ENCODE results near the gene HDHD2.
"Not testable (repeated sequence)": the region's sequence is repeated elsewhere in the genome, so short reads cannot be mapped to it uniquely, and the experiment has no call there.

Gene HDHD2

DNA sequence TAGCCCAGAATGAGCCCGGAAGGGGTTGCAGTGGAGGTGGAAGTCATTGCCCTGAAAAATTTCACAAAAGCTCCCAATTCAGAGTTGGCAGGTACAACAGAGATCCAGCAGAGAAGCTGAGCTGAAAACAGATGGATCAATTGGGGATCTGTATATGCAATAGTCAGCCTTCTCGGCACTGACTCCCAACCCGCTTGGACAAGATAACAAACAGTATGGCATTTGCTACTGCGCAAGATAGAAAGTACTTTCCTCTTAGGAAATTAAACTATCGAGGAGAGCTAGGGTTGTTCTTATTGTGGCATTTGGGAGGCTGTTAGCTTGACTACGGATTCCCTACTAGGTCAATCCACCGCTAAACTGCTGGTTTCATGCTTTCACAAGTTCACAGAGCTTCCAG, 37.4 kb upstream of the HDHD2 start:
- TF ChIP-seq POLR2AphosphoS5 (IDR thresholded peaks at IDR 0.05; ENCODE audit: low read depth) (no peak), SPI1 (IDR thresholded peaks at IDR 0.05; ENCODE audit: borderline replicate concordance, low read depth) (no peak), GABPA (IDR thresholded peaks at IDR 0.05; ENCODE audit: low read depth) (no peak)
- TF ChIP-seq, protein P1, sequence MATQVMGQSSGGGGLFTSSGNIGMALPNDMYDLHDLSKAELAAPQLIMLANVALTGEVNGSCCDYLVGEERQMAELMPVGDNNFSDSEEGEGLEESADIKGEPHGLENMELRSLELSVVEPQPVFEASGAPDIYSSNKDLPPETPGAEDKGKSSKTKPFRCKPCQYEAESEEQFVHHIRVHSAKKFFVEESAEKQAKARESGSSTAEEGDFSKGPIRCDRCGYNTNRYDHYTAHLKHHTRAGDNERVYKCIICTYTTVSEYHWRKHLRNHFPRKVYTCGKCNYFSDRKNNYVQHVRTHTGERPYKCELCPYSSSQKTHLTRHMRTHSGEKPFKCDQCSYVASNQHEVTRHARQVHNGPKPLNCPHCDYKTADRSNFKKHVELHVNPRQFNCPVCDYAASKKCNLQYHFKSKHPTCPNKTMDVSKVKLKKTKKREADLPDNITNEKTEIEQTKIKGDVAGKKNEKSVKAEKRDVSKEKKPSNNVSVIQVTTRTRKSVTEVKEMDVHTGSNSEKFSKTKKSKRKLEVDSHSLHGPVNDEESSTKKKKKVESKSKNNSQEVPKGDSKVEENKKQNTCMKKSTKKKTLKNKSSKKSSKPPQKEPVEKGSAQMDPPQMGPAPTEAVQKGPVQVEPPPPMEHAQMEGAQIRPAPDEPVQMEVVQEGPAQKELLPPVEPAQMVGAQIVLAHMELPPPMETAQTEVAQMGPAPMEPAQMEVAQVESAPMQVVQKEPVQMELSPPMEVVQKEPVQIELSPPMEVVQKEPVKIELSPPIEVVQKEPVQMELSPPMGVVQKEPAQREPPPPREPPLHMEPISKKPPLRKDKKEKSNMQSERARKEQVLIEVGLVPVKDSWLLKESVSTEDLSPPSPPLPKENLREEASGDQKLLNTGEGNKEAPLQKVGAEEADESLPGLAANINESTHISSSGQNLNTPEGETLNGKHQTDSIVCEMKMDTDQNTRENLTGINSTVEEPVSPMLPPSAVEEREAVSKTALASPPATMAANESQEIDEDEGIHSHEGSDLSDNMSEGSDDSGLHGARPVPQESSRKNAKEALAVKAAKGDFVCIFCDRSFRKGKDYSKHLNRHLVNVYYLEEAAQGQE (IDR thresholded peaks at IDR 0.05; ENCODE audit: insufficient replicate concordance, low read depth) = no peak
- TF ChIP-seq, protein P2, sequence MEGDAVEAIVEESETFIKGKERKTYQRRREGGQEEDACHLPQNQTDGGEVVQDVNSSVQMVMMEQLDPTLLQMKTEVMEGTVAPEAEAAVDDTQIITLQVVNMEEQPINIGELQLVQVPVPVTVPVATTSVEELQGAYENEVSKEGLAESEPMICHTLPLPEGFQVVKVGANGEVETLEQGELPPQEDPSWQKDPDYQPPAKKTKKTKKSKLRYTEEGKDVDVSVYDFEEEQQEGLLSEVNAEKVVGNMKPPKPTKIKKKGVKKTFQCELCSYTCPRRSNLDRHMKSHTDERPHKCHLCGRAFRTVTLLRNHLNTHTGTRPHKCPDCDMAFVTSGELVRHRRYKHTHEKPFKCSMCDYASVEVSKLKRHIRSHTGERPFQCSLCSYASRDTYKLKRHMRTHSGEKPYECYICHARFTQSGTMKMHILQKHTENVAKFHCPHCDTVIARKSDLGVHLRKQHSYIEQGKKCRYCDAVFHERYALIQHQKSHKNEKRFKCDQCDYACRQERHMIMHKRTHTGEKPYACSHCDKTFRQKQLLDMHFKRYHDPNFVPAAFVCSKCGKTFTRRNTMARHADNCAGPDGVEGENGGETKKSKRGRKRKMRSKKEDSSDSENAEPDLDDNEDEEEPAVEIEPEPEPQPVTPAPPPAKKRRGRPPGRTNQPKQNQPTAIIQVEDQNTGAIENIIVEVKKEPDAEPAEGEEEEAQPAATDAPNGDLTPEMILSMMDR (IDR thresholded peaks at IDR 0.05; ENCODE audit: insufficient read depth, low read length) = no peak
- Histone ChIP-seq H3K4me3 (replicated peaks; ENCODE audit: insufficient read depth, low read length) (no peak overlapping the region), H3K27me3 (ENCODE audit: insufficient read depth, poor library complexity, severe bottlenecking) (no peaks in the 10 kb centered on the region), H3K27ac (replicated peaks) (no peak overlapping the region)
- DNase-seq (ENCODE audit: low read depth in 1 of 2, low spot score in 1 of 2) = no peak

DNA sequence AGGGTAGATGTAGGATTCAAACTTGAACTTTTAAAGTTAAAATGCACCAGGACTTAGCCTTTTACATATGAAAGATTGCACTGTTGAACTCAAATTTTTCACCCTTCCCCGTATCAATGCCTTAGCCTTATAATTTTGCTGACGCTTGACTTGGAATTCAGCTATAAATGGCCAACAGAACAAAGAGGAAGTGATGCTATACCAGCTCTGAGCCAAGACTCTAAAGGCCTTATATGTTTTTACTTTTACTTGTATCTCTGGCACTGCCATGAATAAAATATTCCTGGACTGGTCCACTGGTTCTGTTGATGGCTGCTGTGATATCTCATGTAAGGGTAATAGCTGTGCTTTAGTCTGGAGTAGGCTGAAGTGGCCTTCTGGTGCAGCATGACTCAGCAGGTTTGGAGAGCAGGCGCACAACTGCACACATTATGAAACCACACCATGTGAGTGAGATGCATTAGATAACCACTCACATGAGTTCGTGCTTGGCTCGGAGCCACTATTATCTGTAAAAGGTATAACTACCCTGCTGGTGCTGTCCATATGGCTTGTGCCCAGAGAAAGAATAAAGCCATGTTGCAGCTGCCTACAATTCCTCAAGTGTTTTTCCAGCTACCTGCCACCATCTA, 34.2 kb upstream of the HDHD2 start:
- no peaks in the 10 kb centered on the region for H3K27me3 ChIP-seq (ENCODE audit: insufficient read depth, poor library complexity, severe bottlenecking)
- peak overlapping the region; percentile 40 for H3K27ac ChIP-seq (replicated peaks)
- TF ChIP-seq, protein P2 (IDR thresholded peaks at IDR 0.05; ENCODE audit: insufficient read depth, low read length) = no peak
- peak; percentile 88 for TF ChIP-seq SPI1 (IDR thresholded peaks at IDR 0.05; ENCODE audit: borderline replicate concordance, low read depth)
- peak; percentile 39; the same call in 1 of the 2 replicates for TF ChIP-seq POLR2AphosphoS5 (IDR thresholded peaks at IDR 0.05; ENCODE audit: low read depth)
- H3K4me3 ChIP-seq (replicated peaks; ENCODE audit: insufficient read depth, low read length) = no peak overlapping the region
- peak; percentile 56 to 74 for DNase-seq (ENCODE audit: low read depth in 1 of 2, low spot score in 1 of 2)

DNA sequence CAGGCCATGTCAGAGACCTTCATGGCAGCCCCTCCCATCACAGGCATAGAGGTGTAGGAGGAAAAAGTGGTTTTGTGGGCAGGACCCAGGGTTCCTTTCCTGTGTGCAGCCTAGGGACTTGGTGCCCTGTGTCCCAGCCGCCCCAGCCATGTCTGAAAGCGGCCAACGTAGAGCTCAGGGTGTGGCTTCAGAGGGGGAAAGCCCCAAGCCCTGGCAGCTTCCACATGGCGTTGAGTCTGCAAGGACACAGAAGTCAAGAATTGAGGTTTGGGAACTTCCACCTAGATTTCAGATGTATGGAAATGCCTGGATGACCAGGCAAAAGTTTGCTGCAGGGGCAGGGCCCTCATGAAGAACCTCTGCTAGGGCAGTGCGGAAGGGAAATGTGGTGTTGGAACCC, 31.9 kb upstream of the HDHD2 start:
- not testable (repeated sequence) for H3K27me3 ChIP-seq (ENCODE audit: insufficient read depth, poor library complexity, severe bottlenecking); H3K27ac ChIP-seq (replicated peaks); H3K4me3 ChIP-seq (replicated peaks; ENCODE audit: insufficient read depth, low read length); DNase-seq (ENCODE audit: low read depth in 1 of 2, low spot score in 1 of 2)

DNA sequence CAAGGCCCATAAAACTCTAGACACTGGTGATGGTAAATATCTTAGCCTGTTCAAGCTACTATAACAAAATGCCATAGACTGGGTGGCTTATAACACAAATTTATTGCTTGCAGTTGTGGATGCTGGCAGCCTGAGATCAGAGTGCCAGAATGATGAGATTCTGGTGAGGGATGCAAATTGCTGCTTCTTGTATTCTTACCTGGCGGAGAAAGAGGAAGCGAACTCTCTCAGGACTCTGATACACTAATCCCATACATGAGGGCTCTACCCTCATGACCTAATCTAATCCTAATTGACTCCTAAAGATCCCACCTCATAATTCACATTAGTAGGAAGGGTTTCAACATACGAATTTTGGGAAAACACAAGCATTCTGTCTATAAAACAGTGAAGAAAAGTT, 30.5 kb upstream of the HDHD2 start:
- no peak overlapping the region for H3K4me3 ChIP-seq (replicated peaks; ENCODE audit: insufficient read depth, low read length)
- H3K27me3 ChIP-seq (ENCODE audit: insufficient read depth, poor library complexity, severe bottlenecking) = no peaks in the 10 kb centered on the region
- DNase-seq (ENCODE audit: low read depth in 1 of 2, low spot score in 1 of 2) = no peak
- no peak overlapping the region for H3K27ac ChIP-seq (replicated peaks)
- TF ChIP-seq SPI1 (IDR thresholded peaks at IDR 0.05; ENCODE audit: borderline replicate concordance, low read depth) (no peak), POLR2AphosphoS5 (IDR thresholded peaks at IDR 0.05; ENCODE audit: low read depth) (no peak)
- TF ChIP-seq, protein P1 (IDR thresholded peaks at IDR 0.05; ENCODE audit: insufficient replicate concordance, low read depth) = no peak

DNA sequence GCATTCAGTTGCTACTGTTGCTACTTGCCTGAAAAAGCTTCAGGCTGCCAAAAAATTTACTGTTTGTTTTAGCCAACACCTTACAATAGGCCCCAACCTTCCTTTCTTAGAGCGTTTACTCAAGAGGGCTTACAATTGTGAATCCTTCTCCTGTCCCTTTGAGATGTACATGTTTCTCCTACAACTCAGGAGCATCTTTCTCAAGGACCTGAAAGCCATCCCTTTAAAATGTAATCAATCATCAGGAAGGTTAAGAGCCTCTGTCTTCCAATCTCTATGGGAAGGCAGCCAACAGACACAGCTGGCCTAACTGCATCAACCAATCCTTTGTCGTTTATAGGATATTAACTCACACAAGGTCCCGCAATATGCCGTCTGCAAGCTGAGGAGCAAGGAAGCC, 29.2 kb upstream of the HDHD2 start:
- no peak for DNase-seq (ENCODE audit: low read depth in 1 of 2, low spot score in 1 of 2)
- H3K27ac ChIP-seq (replicated peaks) = no peak overlapping the region
- H3K27me3 ChIP-seq (ENCODE audit: insufficient read depth, poor library complexity, severe bottlenecking) = no peaks in the 10 kb centered on the region
- no peak overlapping the region for H3K4me3 ChIP-seq (replicated peaks; ENCODE audit: insufficient read depth, low read length)
- TF ChIP-seq, protein P2 (IDR thresholded peaks at IDR 0.05; ENCODE audit: insufficient read depth, low read length) = no peak
- no peak for TF ChIP-seq GABPA (IDR thresholded peaks at IDR 0.05; ENCODE audit: low read depth)
- no peak for TF ChIP-seq SPI1 (IDR thresholded peaks at IDR 0.05; ENCODE audit: borderline replicate concordance, low read depth)
- TF ChIP-seq, protein P1 (IDR thresholded peaks at IDR 0.05; ENCODE audit: insufficient replicate concordance, low read depth) = no peak
- TF ChIP-seq POLR2AphosphoS5 (IDR thresholded peaks at IDR 0.05; ENCODE audit: low read depth) = no peak
